Skeletal muscle tissue (tissue), 4 donors: ENCODE data around the gene TCP11L1. TPM values are rescaled to one million over a fixed set of nuclear protein-coding genes. Genes with fewer than 3 reads are reported as not detected.
A peak's percentile ranks its signal among the peaks of the same experiment; 100 is the strongest.
"Not testable (repeated sequence)": the region's sequence is repeated elsewhere in the genome, so short reads cannot be mapped to it uniquely, and the experiment has no call there.

Source experiments
- H3K27ac ChIP-seq: one replicate; pipeline ENCODE4 v1.7.0; 2013; ENCODE audit warnings: mild to moderate bottlenecking, low read depth, low read length, inconsistent platforms
- H3K27me3 ChIP-seq, 3 donors: one replicate each; pipeline ENCODE4 v1.7.0; 2013; ENCODE audit warnings: low read length in 3 of 3; ENCODE audit not compliant: control insufficient read depth in 3 of 3, insufficient read depth in 3 of 3
- H3K36me3 ChIP-seq, 3 donors: one replicate each; pipeline ENCODE4 v1.7.0; 2013; ENCODE audit warnings: low read length in 3 of 3; ENCODE audit not compliant: control insufficient read depth in 3 of 3, insufficient read depth in 3 of 3
- H3K4me1 ChIP-seq, 3 donors: one replicate each; pipeline ENCODE4 v1.7.0; 2013; ENCODE audit warnings: low read length in 3 of 3, mild to moderate bottlenecking in 3 of 3; ENCODE audit not compliant: control insufficient read depth in 3 of 3, insufficient read depth in 3 of 3
- H3K4me3 ChIP-seq, 3 donors: one replicate each; pipeline ENCODE4 v1.7.0; 2013; ENCODE audit warnings: low read length in 3 of 3
- H3K9ac ChIP-seq, 3 donors: one replicate each; pipeline ENCODE4 v1.7.0; 2013; ENCODE audit warnings: low read length in 3 of 3, mild to moderate bottlenecking in 3 of 3, moderate library complexity in 2 of 3, low read depth in 1 of 3
- H3K9me3 ChIP-seq, 3 donors: one replicate each; pipeline ENCODE4 v1.7.0; 2013; ENCODE audit warnings: low read length in 3 of 3; ENCODE audit not compliant: control insufficient read depth in 3 of 3
- total RNA-seq: library from RNA; depleted of rRNA; stranded (reverse); fragments of >200 nt; gene quantifications from one replicate; pipeline ENCODE4 v1.2.3, GENCODE V29; 2014
- donor health status: Osteomylitis.

TCP11L1 gene
- total RNA-seq, 1 donor from 2014 or later = 11.5 TPM

DNA sequence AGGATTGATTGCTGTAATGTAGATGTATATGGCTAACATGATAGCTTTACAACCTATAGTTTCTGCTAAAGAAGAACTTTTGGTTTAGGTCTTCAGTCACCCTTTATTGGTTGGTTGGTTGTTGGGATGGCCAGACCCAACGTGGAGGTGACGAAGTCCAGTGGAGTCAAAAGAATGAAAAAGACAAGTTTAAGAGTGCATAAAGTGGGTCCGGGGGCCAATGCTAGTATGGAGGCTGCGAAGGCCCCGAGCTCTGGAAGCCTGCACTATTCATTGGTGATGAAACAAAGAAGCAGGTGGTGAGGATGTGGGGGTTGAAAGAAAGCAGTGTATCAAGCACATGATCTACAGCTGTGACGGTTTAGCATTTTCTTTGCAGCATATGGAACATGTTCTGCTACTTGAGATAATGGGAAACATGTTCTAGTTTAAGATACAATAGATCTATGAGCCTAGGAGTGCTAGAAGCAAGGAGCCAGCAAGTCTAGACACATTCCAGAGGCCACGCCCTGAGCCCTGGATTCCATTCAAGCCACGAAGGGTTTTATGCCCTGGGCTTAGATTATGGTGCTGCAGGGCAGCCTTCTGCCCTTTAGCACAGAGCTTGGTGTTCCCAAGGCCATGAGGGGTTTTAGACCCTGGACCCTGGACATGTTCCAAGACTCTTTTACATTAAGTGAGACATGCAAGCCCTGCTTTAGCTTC, 6.3 kb downstream of the TCP11L1 start:
- no peak overlapping the region for H3K4me3 ChIP-seq
- no peak overlapping the region for H3K9ac ChIP-seq
- peaks cover 2 to 4% (median 3%) of the 10 kb centered on the region in 3 donors for H3K4me1 ChIP-seq
- no peaks in the 10 kb centered on the region for H3K27me3 ChIP-seq
- H3K9me3 ChIP-seq = no peaks in the 10 kb centered on the region
- no peak overlapping the region for H3K27ac ChIP-seq
- peaks cover 0 to 12% (median 2%) of the 10 kb centered on the region in 3 donors for H3K36me3 ChIP-seq

DNA sequence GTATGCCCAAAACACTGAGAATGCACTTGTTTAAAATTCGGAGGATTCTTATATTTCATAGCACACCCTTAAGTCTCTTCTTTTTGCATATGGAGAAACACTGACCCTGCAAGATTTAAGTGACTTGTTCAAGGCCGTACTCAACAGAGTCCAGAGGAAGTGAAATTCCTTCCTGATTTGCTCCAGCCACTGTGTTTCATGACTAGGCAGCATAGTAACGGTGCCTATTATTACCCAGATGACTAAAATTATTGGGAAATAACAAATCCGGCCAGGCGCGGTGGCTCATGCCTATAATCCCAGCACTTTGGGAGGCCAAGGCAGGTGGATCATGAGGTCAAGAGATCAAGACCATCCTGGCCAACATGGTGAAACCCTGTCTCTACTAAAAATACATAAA, 9.3 kb downstream of the TCP11L1 start:
- H3K36me3 ChIP-seq = peaks cover 0 to 12% (median 2%) of the 10 kb centered on the region in 3 donors
- H3K9me3 ChIP-seq, H3K4me1 ChIP-seq, H3K4me3 ChIP-seq, H3K27me3 ChIP-seq, H3K9ac ChIP-seq: not testable (repeated sequence)
- peak overlapping the region; percentile 19 for H3K27ac ChIP-seq

- not testable (repeated sequence) for H3K4me1 ChIP-seq, H3K9ac ChIP-seq, H3K4me3 ChIP-seq, H3K36me3 ChIP-seq, H3K9me3 ChIP-seq, H3K27ac ChIP-seq, H3K27me3 ChIP-seq
These were observed 10.4 kb downstream of the TCP11L1 start for GRCh38 chr11:33049565-33050408.

GRCh38 chr11:33052231-33052630, 12.9 kb downstream of the TCP11L1 start:
- H3K9me3 ChIP-seq = no peaks in the 10 kb centered on the region
- no peak overlapping the region for H3K4me3 ChIP-seq
- no peak overlapping the region for H3K27ac ChIP-seq
- no peaks in the 10 kb centered on the region for H3K27me3 ChIP-seq
- no peak overlapping the region for H3K9ac ChIP-seq
- H3K36me3 ChIP-seq = peaks cover 0 to 5% (median 3%) of the 10 kb centered on the region in 3 donors
- H3K4me1 ChIP-seq = no peaks in the 10 kb centered on the region

DNA sequence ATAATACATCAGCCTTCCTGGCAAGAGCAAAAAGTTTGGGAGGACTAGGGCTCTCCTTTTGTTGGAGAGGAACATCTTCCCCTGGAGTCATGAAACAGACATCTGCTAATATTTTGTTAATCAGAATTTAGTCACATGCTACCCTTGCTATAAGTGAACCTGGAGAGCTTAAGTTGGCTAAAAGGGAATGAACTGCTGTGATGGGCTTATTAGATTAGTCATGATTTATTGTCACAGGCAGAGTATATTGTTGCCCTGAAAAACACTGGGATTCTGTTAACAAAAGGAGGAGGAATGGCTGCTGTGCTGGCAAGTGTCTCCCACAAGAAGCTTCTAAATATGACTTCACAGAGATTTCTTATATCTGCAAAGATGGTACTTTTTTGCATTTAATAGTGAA, 16.0 kb downstream of the TCP11L1 start:
- Histone ChIP-seq H3K36me3 (peaks cover 9 to 28% (median 18%) of the 10 kb centered on the region in 3 donors), H3K9me3 (no peaks in the 10 kb centered on the region), H3K27ac (no peak overlapping the region), H3K9ac (no peak overlapping the region), H3K27me3 (no peaks in the 10 kb centered on the region), H3K4me3 (no peak overlapping the region), H3K4me1 (no peaks in the 10 kb centered on the region)

- Histone ChIP-seq H3K9me3 (no peaks in the 10 kb centered on the region), H3K27me3 (no peaks in the 10 kb centered on the region), H3K9ac (no peak overlapping the region), H3K4me3 (no peak overlapping the region), H3K36me3 (peaks cover 12 to 33% (median 25%) of the 10 kb centered on the region in 3 donors), H3K4me1 (no peaks in the 10 kb centered on the region), H3K27ac (no peak overlapping the region)
These were observed 17.9 kb downstream of the TCP11L1 start for GRCh38 chr11:33057284-33057683.

DNA sequence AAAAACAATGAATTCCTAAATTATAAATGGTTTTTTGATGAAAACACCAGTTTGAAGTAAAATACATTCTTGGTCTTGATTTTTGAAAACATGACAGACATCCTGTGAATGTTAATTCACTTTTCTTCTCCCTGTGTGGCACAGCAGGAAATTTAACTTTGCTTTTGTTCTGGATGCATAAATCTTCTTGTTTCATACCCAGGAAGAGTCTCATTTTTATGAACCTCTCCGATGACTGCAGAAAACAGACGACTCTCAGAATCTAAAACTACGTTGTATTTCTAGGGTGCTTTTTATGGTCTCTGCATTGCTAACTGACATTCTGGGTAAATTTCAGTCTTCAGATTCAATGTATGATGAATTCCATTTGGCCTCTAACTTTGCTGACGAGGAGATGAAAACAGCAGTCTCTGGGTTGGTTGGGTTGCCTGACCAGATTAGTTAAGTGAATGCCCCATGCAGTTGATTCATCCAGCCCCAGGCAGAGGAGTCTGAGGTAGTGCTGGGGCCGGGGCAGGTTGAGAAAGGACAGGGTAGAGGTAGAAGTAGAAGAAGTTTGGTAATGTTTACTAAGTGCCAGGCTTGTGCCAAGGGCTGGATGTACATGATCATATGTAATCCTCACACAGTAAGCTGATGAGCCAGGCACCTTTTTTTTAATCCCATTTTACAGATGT, 20.1 kb downstream of the TCP11L1 start:
- no peaks in the 10 kb centered on the region for H3K27me3 ChIP-seq
- no peak overlapping the region for H3K9ac ChIP-seq
- no peaks in the 10 kb centered on the region for H3K9me3 ChIP-seq
- H3K4me3 ChIP-seq = no peak overlapping the region
- H3K27ac ChIP-seq = no peak overlapping the region
- peaks cover 12 to 37% (median 24%) of the 10 kb centered on the region in 3 donors for H3K36me3 ChIP-seq
- peaks cover under 1 to 7% (median 4%) of the 10 kb centered on the region in 3 donors for H3K4me1 ChIP-seq

GRCh38 chr11:33060271-33060670, 20.9 kb downstream of the TCP11L1 start:
- Histone ChIP-seq H3K9ac (no peak overlapping the region), H3K4me3 (no peak overlapping the region), H3K4me1 (peaks cover 3 to 11% (median 7%) of the 10 kb centered on the region in 3 donors), H3K9me3 (no peaks in the 10 kb centered on the region), H3K27me3 (no peaks in the 10 kb centered on the region), H3K27ac (no peak overlapping the region), H3K36me3 (peaks cover 12 to 38% (median 26%) of the 10 kb centered on the region in 3 donors)

GRCh38 chr11:33062137-33062536, 22.8 kb downstream of the TCP11L1 start:
- Histone ChIP-seq H3K36me3 (peaks cover 16 to 43% (median 37%) of the 10 kb centered on the region in 3 donors), H3K9ac (no peak overlapping the region), H3K4me1 (peaks cover 5 to 11% (median 7%) of the 10 kb centered on the region in 3 donors), H3K27ac (no peak overlapping the region), H3K4me3 (no peak overlapping the region), H3K9me3 (no peaks in the 10 kb centered on the region), H3K27me3 (no peaks in the 10 kb centered on the region)
